DND-41 (cell line): Measurements from ENCODE around the gene NDUFS8.

Experiments
- ATAC-seq: fragments of 200-7000 bp; cut with Tn5 transposase; 3 replicates; pipeline ENCODE4 v1.9.1; 2021; ENCODE audit warnings: low read depth; ENCODE audit not compliant: insufficient read depth
- DNase-seq: peaks from one replicate; pipeline ENCODE4 v3.0.0-alpha.2; 2020
- H2AFZ ChIP-seq: 2 replicates; pipeline ENCODE4 v1.6.0; 2012; ENCODE audit warnings: low read depth, low read length
- H3K27ac ChIP-seq: 2 replicates; pipeline ENCODE4 v1.5.1; 2012; ENCODE audit warnings: low read length, inconsistent platforms
- H3K27me3 ChIP-seq: fragments of 200-600 bp; sonication (generic); 2 replicates; pipeline ENCODE4 v1.6.0; 2012; ENCODE audit warnings: low read length, mild to moderate bottlenecking, inconsistent platforms; ENCODE audit not compliant: insufficient read depth, poor library complexity
- H3K36me3 ChIP-seq: 2 replicates; pipeline ENCODE4 v1.5.1; 2012; ENCODE audit warnings: low read length, inconsistent platforms; ENCODE audit not compliant: insufficient read depth
- H3K4me1 ChIP-seq: 2 replicates; pipeline ENCODE4 v1.5.1; 2012; ENCODE audit warnings: mild to moderate bottlenecking, low read length; ENCODE audit not compliant: insufficient read depth
- H3K4me2 ChIP-seq: 2 replicates; pipeline ENCODE4 v1.6.0; 2012; ENCODE audit warnings: mild to moderate bottlenecking, moderate library complexity, low read length, inconsistent platforms; ENCODE audit not compliant: insufficient read depth
- H3K4me3 ChIP-seq, 2 experiments: fragments of 200-600 bp in 1 of 2; shearing (Covaris generic) in 1 of 2; 2 replicates each; pipeline ENCODE4 v1.5.1; 2012 to 2016; ENCODE audit warnings: inconsistent platforms in 2 of 2, low read length in 2 of 2, mild to moderate bottlenecking in 2 of 2, low read depth in 1 of 2, moderate library complexity in 1 of 2
- H3K79me2 ChIP-seq: 2 replicates; pipeline ENCODE4 v1.6.0; 2012; ENCODE audit warnings: low read length, inconsistent platforms; ENCODE audit not compliant: insufficient read depth
- H3K9ac ChIP-seq: 2 replicates; pipeline ENCODE4 v1.6.0; 2012; ENCODE audit warnings: low read depth, mild to moderate bottlenecking, inconsistent platforms, low read length, moderate library complexity
- H3K9me3 ChIP-seq: 2 replicates; pipeline ENCODE4 v1.5.1; 2012; ENCODE audit warnings: low read length, moderate library complexity, mild to moderate bottlenecking, inconsistent platforms; ENCODE audit not compliant: insufficient read depth, severe bottlenecking
- H4K20me1 ChIP-seq: 2 replicates; pipeline ENCODE4 v1.6.0; 2012; ENCODE audit warnings: low read length; ENCODE audit not compliant: insufficient read depth
- CTCF ChIP-seq: IDR thresholded peaks from 2 replicates; pipeline ENCODE4 v1.5.1; 2012; ENCODE audit warnings: borderline replicate concordance, low read length, moderate library complexity, mild to moderate bottlenecking; ENCODE audit not compliant: poor library complexity, severe bottlenecking; ENCODE audit errors: extremely low read depth
- EZH2 ChIP-seq: IDR thresholded peaks from 3 replicates; pipeline ENCODE4 v1.6.1; 2012; ENCODE audit warnings: borderline replicate concordance, low read depth, mild to moderate bottlenecking, moderate library complexity, low read length, inconsistent platforms; ENCODE audit not compliant: severe bottlenecking

NDUFS8 gene

GRCh38 chr11:68036717-68037239 is 6.3 kb downstream of the NDUFS8 start:
- H3K9ac ChIP-seq: no peak overlapping the region
- no peaks in the 10 kb centered on the region for H3K27me3 ChIP-seq
- peaks cover 12% of the 10 kb centered on the region for H3K79me2 ChIP-seq
- H2AFZ ChIP-seq: no peak overlapping the region
- H3K4me2 ChIP-seq: no peak overlapping the region
- peaks cover 32% of the 10 kb centered on the region for H3K36me3 ChIP-seq
- no peaks in the 10 kb centered on the region for H3K9me3 ChIP-seq
- no peak overlapping the region; the same call in 1 of the 2 replicates for H3K27ac ChIP-seq
- TF ChIP-seq CTCF: no peak
- TF ChIP-seq EZH2: no peak
- H3K4me1 ChIP-seq: peaks cover 23% of the 10 kb centered on the region
- no peak for ATAC-seq
- H4K20me1 ChIP-seq: peaks cover 17% of the 10 kb centered on the region
- no peak overlapping the region for H3K4me3 ChIP-seq
- no peak for DNase-seq

GRCh38 chr11:68037411-68038225 is 7.1 kb downstream of the NDUFS8 start:
- no peak overlapping the region for H3K9ac ChIP-seq
- H3K36me3 ChIP-seq: peaks cover 23% of the 10 kb centered on the region
- DNase-seq (no peak), ATAC-seq (no peak)
- no peak overlapping the region for H3K4me2 ChIP-seq
- no peaks in the 10 kb centered on the region for H3K27me3 ChIP-seq
- peaks cover 14% of the 10 kb centered on the region for H3K4me1 ChIP-seq
- no peaks in the 10 kb centered on the region for H3K9me3 ChIP-seq
- H4K20me1 ChIP-seq: peaks cover 9% of the 10 kb centered on the region
- H3K4me3 ChIP-seq: no peak overlapping the region
- H3K27ac ChIP-seq: no peak overlapping the region
- H3K79me2 ChIP-seq: peaks cover 4% of the 10 kb centered on the region
- no peak overlapping the region for H2AFZ ChIP-seq
- TF ChIP-seq EZH2 (no peak), CTCF (no peak)

- Histone ChIP-seq H3K36me3 (peaks cover 17% of the 10 kb centered on the region), H3K4me2 (no peak overlapping the region), H3K9ac (no peak overlapping the region), H3K4me3 (no peak overlapping the region), H4K20me1 (peaks cover 2% of the 10 kb centered on the region), H3K27me3 (no peaks in the 10 kb centered on the region), H3K4me1 (peaks cover 11% of the 10 kb centered on the region), H2AFZ (no peak overlapping the region), H3K27ac (no peak overlapping the region), H3K9me3 (no peaks in the 10 kb centered on the region), H3K79me2 (no peaks in the 10 kb centered on the region; the same call in 1 of the 2 replicates)
- no peak for TF ChIP-seq CTCF
- TF ChIP-seq EZH2: no peak
- ATAC-seq (no peak), DNase-seq (no peak)
Measured at GRCh38 chr11:68038226-68038717, 7.8 kb downstream of the NDUFS8 start.
